HG02610 (cell line): ENCODE measurements around the gene LRRC8A.
"Not testable (repeated sequence)": the region's sequence is repeated elsewhere in the genome, so short reads cannot be mapped to it uniquely, and the experiment has no call there.

Source experiments
- ATAC-seq: cut with Tn5 transposase; IDR thresholded peaks from one replicate; pipeline ENCODE4 v1.9.1; 2021; ENCODE audit warnings: mild to moderate bottlenecking, moderate library complexity; ENCODE audit not compliant: unreplicated experiment

Gene LRRC8A

DNA sequence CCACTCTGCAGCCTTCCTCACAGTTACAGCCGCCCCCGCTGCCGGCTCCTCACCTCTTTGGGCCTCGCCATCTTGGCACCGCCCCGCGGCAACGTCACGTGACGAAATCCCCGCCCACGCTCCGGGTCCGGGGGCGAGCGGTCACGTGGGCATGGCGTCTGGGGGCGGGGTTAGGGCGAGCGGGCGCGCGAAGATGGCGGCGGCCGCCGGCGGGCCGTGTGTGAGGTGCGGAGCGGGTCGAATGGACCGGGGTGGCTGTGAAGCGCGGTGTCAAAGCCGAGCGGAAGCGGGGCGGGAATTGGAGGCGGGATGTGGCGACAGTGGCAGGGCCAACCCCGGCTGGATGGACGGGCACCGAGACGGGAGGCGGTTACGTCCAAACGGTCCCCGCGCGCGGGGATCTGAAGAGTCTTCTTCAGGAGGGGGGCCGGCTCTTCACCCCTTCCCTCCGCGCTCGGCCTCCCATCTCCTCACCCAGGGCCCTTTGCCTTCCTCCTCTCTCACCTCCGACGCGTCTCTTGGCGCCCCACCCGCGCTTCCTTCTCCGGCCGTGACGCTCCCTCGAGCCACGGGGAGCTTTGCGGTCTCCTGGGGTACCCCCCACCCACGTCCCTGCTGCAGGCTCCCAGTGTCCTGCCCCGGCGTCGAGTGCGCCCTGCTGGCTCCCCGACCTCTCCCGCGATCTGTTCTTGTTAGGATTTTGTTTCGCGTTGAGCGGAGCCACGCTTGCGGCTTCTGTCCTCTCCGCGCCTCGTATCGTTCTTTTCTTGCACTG, 65.8 kb downstream of the LRRC8A start, which contains the start of the genes DOLK and NUP188:
DOLK (minus strand) TSS at position 77 of the 775 bp plus-strand sequence. CDS start 300 bp downstream, outside the sequence.
NUP188 (plus strand) TSS at position 173 of the 775 bp plus-strand sequence; CDS start at position 194, 21 bp downstream.
- peak; percentile 69 for ATAC-seq

DNA sequence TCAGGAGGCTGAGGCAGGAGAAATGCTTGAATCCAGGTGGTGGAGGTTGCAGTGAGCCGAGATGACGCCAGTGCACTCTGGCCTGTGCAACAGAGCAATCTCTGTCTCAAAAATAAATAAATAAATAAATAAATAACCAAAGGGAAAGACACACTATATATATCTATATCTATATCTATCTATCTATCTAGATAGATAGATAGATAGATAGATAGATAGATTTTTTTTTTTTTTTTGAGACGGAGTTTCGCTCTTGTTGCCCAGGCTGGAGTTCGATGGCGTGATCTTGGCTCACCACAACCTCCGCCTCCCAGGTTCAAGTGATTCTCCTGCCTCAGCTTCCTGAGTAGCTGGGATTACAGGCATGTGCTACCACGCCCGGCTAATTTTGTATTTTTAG, 79.5 kb downstream of the LRRC8A start:
- ATAC-seq, result not testable (repeated sequence)
